IMR-90 (cell line): ENCODE data around the gene GPR17.

Experiments used
- POLR2A ChIP-seq: IDR thresholded peaks from 2 replicates; pipeline ENCODE4 v1.6.1; 2012; ENCODE audit warnings: mild to moderate bottlenecking, low read depth, low read length
- SMC3 ChIP-seq: fragments of 150-350 bp; IDR thresholded peaks from 2 replicates; pipeline ENCODE4 v1.6.1; 2016; ENCODE audit warnings: low read depth, mild to moderate bottlenecking, antibody characterized with exemption, low read length, moderate library complexity
- TF ChIP-seq, protein P1 (sequence below): conservative IDR thresholded peaks from 2 replicates; pipeline ENCODE4 v1.5.1; 2012; ENCODE audit warnings: mild to moderate bottlenecking, low read depth, low read length, improper control_type of control experiment

DNA sequence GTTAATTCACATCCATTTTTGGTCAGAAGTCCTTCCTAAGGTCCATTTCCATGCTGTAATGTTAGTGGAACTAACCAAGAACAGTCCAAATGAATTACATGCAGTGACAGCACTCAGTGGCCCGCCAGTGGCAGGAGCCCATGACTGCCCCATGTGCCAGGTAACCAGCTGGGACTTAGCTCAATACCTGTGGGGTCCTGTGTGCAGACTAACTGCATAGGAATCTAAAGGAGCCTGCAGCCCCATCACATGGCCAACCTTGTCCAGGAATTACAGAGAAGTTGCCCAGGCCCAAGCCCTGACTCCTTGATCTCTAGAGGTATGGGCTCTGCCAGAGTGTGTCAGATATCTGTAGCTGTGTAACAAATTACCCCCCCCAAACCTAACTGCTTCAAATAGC, 35.4 kb upstream of the GPR17 start:
- no peak for TF ChIP-seq POLR2A
- TF ChIP-seq SMC3, result no peak
- TF ChIP-seq, protein P1, sequence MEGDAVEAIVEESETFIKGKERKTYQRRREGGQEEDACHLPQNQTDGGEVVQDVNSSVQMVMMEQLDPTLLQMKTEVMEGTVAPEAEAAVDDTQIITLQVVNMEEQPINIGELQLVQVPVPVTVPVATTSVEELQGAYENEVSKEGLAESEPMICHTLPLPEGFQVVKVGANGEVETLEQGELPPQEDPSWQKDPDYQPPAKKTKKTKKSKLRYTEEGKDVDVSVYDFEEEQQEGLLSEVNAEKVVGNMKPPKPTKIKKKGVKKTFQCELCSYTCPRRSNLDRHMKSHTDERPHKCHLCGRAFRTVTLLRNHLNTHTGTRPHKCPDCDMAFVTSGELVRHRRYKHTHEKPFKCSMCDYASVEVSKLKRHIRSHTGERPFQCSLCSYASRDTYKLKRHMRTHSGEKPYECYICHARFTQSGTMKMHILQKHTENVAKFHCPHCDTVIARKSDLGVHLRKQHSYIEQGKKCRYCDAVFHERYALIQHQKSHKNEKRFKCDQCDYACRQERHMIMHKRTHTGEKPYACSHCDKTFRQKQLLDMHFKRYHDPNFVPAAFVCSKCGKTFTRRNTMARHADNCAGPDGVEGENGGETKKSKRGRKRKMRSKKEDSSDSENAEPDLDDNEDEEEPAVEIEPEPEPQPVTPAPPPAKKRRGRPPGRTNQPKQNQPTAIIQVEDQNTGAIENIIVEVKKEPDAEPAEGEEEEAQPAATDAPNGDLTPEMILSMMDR, result no peak
